Measurements from ENCODE around the gene ASCL1. TPM values are rescaled to one million over a fixed set of nuclear protein-coding genes. Genes with fewer than 3 reads are reported as not detected.

Gene ASCL1
- total and polyA plus RNA-seq, 2 of the 13 experiments (the other 11 are each of a cell fraction or from before 2014, with no cell fraction given): not detected

DNA sequence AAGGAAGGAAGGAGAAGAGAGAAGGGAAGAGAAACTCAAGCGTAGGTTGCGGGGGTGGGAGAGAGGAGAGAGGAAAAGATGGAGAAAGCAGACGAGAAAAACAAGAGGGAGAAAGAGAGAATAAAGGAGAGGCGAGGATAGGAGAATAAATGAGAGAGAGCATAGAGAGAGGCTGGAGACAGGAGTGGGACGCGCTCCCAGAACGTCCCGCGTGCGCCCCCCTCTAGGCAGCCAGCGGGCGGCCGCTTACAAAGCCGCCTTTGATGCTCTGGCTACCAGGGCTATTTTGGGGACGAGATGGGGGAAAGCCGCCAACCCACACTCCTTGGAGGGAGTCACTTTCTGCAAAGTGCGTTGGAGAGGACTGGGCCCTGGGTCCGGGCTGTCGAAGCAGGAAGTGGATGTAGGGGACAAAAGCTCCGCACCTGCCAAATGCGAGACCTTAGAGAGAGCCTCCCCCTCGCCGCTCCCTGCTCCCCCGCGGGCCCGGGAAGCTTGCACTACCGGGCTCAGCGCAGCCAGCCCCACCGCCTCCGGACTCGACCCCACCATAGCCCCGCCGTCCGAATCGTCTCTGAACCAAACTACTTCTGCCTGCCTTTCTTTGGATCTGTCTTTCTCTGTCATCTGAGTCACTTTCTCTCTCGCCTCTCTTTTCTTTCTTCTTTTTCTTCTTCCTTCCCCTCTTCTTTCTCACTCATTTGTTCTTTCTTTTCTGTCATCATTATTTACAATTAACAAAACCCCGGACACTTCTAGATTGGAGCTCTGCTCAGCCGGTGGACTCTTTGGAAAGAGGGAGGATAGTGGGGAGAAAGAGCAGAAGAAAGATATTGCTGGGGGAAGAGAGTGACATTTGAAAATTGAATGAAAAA is 8.0 kb downstream of the ASCL1 start:
- Histone ChIP-seq H4K20me1 (ENCODE audit: insufficient read depth, low read length) (no peaks in the 10 kb centered on the region), H3K4me2 (ENCODE audit: low read depth, low read length) (no peak overlapping the region), H3K9ac (ENCODE audit: insufficient read depth, low read depth, low read length) (no peak overlapping the region), H3K27me3 (ENCODE audit: control insufficient read depth in 1 of 2, insufficient read depth in 2 of 2, low read length in 2 of 2) (peaks cover 1 to 65% of the 10 kb centered on the region in 2 experiments; a peak in 4 of 5 replicates), H3K79me2 (ENCODE audit: insufficient read depth, low read length) (no peaks in the 10 kb centered on the region), H3K27ac (ENCODE audit: extremely low read length, insufficient read depth, low read length) (no peak overlapping the region), H3K4me3 (replicated peaks in 1 of 3; ENCODE audit: insufficient read depth in 1 of 3, low read depth in 2 of 3, low read length in 3 of 3) (no peak overlapping the region), H3K9me3 (ENCODE audit: low read length) (no peaks in the 10 kb centered on the region), H2AFZ (ENCODE audit: low read length) (no peak overlapping the region), H3K4me1 (ENCODE audit: insufficient read depth, low read length) (no peaks in the 10 kb centered on the region), H3K36me3 (replicated peaks in 1 of 2; ENCODE audit: control insufficient read depth in 1 of 2, insufficient read depth in 2 of 2, low read length in 2 of 2) (no peaks in the 10 kb centered on the region)
- ATAC-seq (no peak), DNase-seq (ENCODE audit: low spot score) (no peak), FAIRE-seq (no peak)
- 16% methylated on average over 29 of the region's 38 CpGs for WGBS (ENCODE audit: low lambda C conversion rate)
- ChIA-PET CTCF (ENCODE audit: low intra/inter-chr PET ratio, low total read pairs) (no interaction called here), POLR2A (no interaction called here)
- in situ Hi-C loops (cut with HindIII; ENCODE audit: extremely low pct_ligation_motif_present, low pct_unique_long_range_greater_than_20kb): no loop called here
- no peak for TF ChIP-seq ZNF235 (CRISPR knock-in tag; IDR thresholded peaks at IDR 0.05; ENCODE audit: borderline replicate concordance)
- no peak for TF ChIP-seq JUNB (CRISPR knock-in tag; IDR thresholded peaks at IDR 0.05; ENCODE audit: borderline replicate concordance)
- TF ChIP-seq MLLT10 (CRISPR knock-in tag; IDR thresholded peaks at IDR 0.05): no peak
- TF ChIP-seq ZNF281 (CRISPR knock-in tag; IDR thresholded peaks at IDR 0.05; ENCODE audit: borderline replicate concordance): no peak
- TF ChIP-seq SOX6 (IDR thresholded peaks at IDR 0.05): no peak
- no peak for TF ChIP-seq SOX6 (CRISPR knock-in tag; IDR thresholded peaks at IDR 0.05)
- TF ChIP-seq, protein P1, sequence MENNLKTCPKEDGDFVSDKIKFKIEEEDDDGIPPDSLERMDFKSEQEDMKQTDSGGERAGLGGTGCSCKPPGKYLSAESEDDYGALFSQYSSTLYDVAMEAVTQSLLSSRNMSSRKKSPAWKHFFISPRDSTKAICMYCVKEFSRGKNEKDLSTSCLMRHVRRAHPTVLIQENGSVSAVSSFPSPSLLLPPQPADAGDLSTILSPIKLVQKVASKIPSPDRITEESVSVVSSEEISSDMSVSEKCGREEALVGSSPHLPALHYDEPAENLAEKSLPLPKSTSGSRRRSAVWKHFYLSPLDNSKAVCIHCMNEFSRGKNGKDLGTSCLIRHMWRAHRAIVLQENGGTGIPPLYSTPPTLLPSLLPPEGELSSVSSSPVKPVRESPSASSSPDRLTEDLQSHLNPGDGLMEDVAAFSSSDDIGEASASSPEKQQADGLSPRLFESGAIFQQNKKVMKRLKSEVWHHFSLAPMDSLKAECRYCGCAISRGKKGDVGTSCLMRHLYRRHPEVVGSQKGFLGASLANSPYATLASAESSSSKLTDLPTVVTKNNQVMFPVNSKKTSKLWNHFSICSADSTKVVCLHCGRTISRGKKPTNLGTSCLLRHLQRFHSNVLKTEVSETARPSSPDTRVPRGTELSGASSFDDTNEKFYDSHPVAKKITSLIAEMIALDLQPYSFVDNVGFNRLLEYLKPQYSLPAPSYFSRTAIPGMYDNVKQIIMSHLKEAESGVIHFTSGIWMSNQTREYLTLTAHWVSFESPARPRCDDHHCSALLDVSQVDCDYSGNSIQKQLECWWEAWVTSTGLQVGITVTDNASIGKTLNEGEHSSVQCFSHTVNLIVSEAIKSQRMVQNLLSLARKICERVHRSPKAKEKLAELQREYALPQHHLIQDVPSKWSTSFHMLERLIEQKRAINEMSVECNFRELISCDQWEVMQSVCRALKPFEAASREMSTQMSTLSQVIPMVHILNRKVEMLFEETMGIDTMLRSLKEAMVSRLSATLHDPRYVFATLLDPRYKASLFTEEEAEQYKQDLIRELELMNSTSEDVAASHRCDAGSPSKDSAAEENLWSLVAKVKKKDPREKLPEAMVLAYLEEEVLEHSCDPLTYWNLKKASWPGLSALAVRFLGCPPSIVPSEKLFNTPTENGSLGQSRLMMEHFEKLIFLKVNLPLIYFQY (CRISPR knock-in tag; IDR thresholded peaks at IDR 0.05; ENCODE audit: borderline replicate concordance): no peak
- TF ChIP-seq ZNF660 (CRISPR knock-in tag; IDR thresholded peaks at IDR 0.05; ENCODE audit: borderline replicate concordance, low read depth): no peak
- no peak for TF ChIP-seq ZMYM3 (CRISPR knock-in tag; IDR thresholded peaks at IDR 0.05)
- intact Hi-C loops (cut with micrococcal nuclease; ENCODE audit: unreplicated experiment): no loop called here
- no TSS peak for BruUV-seq (replicated peaks)

All from HepG2 (cell line).